ENCODE data around the gene ATP5MC3. TPM values are rescaled to one million over a fixed set of nuclear protein-coding genes. Genes with fewer than 3 reads are reported as not detected.

ATP5MC3 gene
- total RNA-seq, 4 donors from 2014 or later = 145 to 385 (median 276) TPM

- H3K4me3 ChIP-seq = no peak overlapping the region
- H3K27me3 ChIP-seq = peaks cover 0 to 9% (median 0%) of the 10 kb centered on the region in 4 donors
- H3K4me1 ChIP-seq = no peaks in the 10 kb centered on the region
- no peak for TF ChIP-seq CTCF (IDR thresholded peaks at IDR 0.05)
- intact Hi-C loops (cut with DNase I) = no loop called here
- no peaks in the 10 kb centered on the region for H3K36me3 ChIP-seq
- H3K9me3 ChIP-seq = no peaks in the 10 kb centered on the region
- DNase-seq = no peak
- H3K27ac ChIP-seq = no peak overlapping the region
Measured at GRCh38 chr2:175218551-175218950, 37.0 kb upstream of the ATP5MC3 start.

- Histone ChIP-seq H3K4me1 (no peaks in the 10 kb centered on the region), H3K9me3 (no peaks in the 10 kb centered on the region), H3K27me3 (peaks cover 0 to 4% (median 0%) of the 10 kb centered on the region in 4 donors), H3K36me3 (no peaks in the 10 kb centered on the region), H3K4me3 (no peak overlapping the region), H3K27ac (no peak overlapping the region)
- WGBS, 2 donors = 63 to 71% methylated on average over 6 of the region's 6 CpGs
- no peak for DNase-seq
- TF ChIP-seq POLR2A (IDR thresholded peaks at IDR 0.05) (no peak), CTCF (IDR thresholded peaks at IDR 0.05) (no peak)
- intact Hi-C loops (cut with DNase I) = no loop called here
Measured at GRCh38 chr2:175207741-175208438, 26.4 kb upstream of the ATP5MC3 start.

GRCh38 chr2:175206866-175207265 lies 25.4 kb upstream of the ATP5MC3 start:
- no peak for TF ChIP-seq POLR2A (IDR thresholded peaks at IDR 0.05)
- no peak for TF ChIP-seq CTCF (IDR thresholded peaks at IDR 0.05)
- H3K27me3 ChIP-seq = peaks cover 0 to 8% (median 0%) of the 10 kb centered on the region in 4 donors
- H3K9me3 ChIP-seq = no peaks in the 10 kb centered on the region
- no peak overlapping the region for H3K27ac ChIP-seq
- no peaks in the 10 kb centered on the region for H3K4me1 ChIP-seq
- no peak overlapping the region for H3K4me3 ChIP-seq
- no peaks in the 10 kb centered on the region for H3K36me3 ChIP-seq
- WGBS, 2 donors = 72 to 73% methylated on average over 3 of the region's 3 CpGs
- intact Hi-C loops (cut with DNase I) = no loop called here
- no peak for DNase-seq

- H3K9me3 ChIP-seq = no peaks in the 10 kb centered on the region
- 67 to 76% methylated on average over 3 of the region's 3 CpGs for WGBS, 2 donors
- no peak overlapping the region for H3K4me3 ChIP-seq
- no peak overlapping the region for H3K27ac ChIP-seq
- intact Hi-C loops (cut with DNase I) = no loop called here
- no peak for DNase-seq
- no peaks in the 10 kb centered on the region for H3K36me3 ChIP-seq
- no peaks in the 10 kb centered on the region for H3K4me1 ChIP-seq
- peaks cover 0 to 8% (median 0%) of the 10 kb centered on the region in 4 donors for H3K27me3 ChIP-seq
- TF ChIP-seq CTCF (IDR thresholded peaks at IDR 0.05) (no peak), POLR2A (IDR thresholded peaks at IDR 0.05) (no peak)
Measured at GRCh38 chr2:175205523-175205922, 24.0 kb upstream of the ATP5MC3 start.

- Histone ChIP-seq H3K27ac (no peak overlapping the region), H3K4me3 (no peak overlapping the region), H3K4me1 (no peaks in the 10 kb centered on the region), H3K27me3 (peaks cover 0 to 8% (median 0%) of the 10 kb centered on the region in 4 donors), H3K36me3 (no peaks in the 10 kb centered on the region), H3K9me3 (no peaks in the 10 kb centered on the region)
- 32 to 40% methylated on average over 12 of the region's 12 CpGs for WGBS, 2 donors
- DNase-seq = no peak
- intact Hi-C loops (cut with DNase I) = no loop called here
- peak in 3 of 6 experiments; percentile 10 to 34 (median 25) for TF ChIP-seq CTCF (IDR thresholded peaks at IDR 0.05)
- no peak for TF ChIP-seq POLR2A (IDR thresholded peaks at IDR 0.05)
Measured at GRCh38 chr2:175203621-175204496, 22.3 kb upstream of the ATP5MC3 start.
